Left ventricle myocardium superior (tissue), 1 donor: ENCODE measurements around the gene DUSP1. TPM values are rescaled to one million over a fixed set of nuclear protein-coding genes. Genes with fewer than 3 reads are reported as not detected.

Source experiments
- ATAC-seq: fragments of 200-7000 bp; cut with Tn5 transposase; one replicate; pipeline ENCODE4 v1.9.1; 2020; ENCODE audit warnings: mild to moderate bottlenecking, moderate library complexity
- DNase-seq: peaks from one replicate; pipeline ENCODE4 v3.0.0-alpha.2; 2020
- intact Hi-C: fragments of 100-400 bp; cut with micrococcal nuclease; formaldehyde crosslinking; loops from one replicate; pipeline ENCODE4 v1.11.0; 2022
- total RNA-seq: library from RNA; stranded (reverse); fragmentation: NEBNext Ultra II Directional; extraction: Animal tissue kit (Norgen Biotek cat#: 25700); gene quantifications from one replicate; pipeline ENCODE4 v1.2.1, GENCODE V29; 2021
- donor health status: DM: no; HTN: yes; CAD: no; lungs with severe emphysema.

Gene DUSP1
- total RNA-seq, 1 donor from 2014 or later: 98.9 TPM

GRCh38 chr5:172768573-172769341 lies 2.2 kb downstream of the DUSP1 start:
- intact Hi-C loops: no loop called here
- no peak for ATAC-seq
- peak; percentile 56 for DNase-seq

GRCh38 chr5:172768098-172768572 lies 2.9 kb downstream of the DUSP1 start:
- intact Hi-C loops: no loop called here
- DNase-seq: no peak

GRCh38 chr5:172766287-172767108 lies 4.5 kb downstream of the DUSP1 start:
- ATAC-seq (peak; percentile 53), DNase-seq (peak; percentile 80)
- intact Hi-C loops: no loop called here

More at GRCh38 chr5:172768098-172768572, 2.9 kb downstream of the DUSP1 start:
- ATAC-seq: no peak

- ATAC-seq: peak; percentile 1
- no peak for DNase-seq
- intact Hi-C loops: no loop called here
Observed at GRCh38 chr5:172765766-172766286, 5.2 kb downstream of the DUSP1 start.

- ATAC-seq (peak; percentile 70), DNase-seq (peak; percentile 94)
- intact Hi-C loops: no loop called here
Observed at GRCh38 chr5:172764861-172765765, 5.9 kb downstream of the DUSP1 start.

GRCh38 chr5:172763120-172763464 lies 7.9 kb downstream of the DUSP1 start:
- intact Hi-C loops: no loop called here
- DNase-seq (no peak), ATAC-seq (no peak)

GRCh38 chr5:172762214-172763119 lies 8.5 kb downstream of the DUSP1 start:
- intact Hi-C loops: no loop called here
- ATAC-seq: no peak
- DNase-seq: no peak

- DNase-seq (no peak), ATAC-seq (no peak)
- intact Hi-C loops: no loop called here
Observed at GRCh38 chr5:172760959-172761358, 10.0 kb downstream of the DUSP1 start.

- no peak for DNase-seq
- intact Hi-C loops: no loop called here
Observed at GRCh38 chr5:172760136-172760535, 10.9 kb downstream of the DUSP1 start.

GRCh38 chr5:172758834-172759149 lies 12.2 kb downstream of the DUSP1 start:
- DNase-seq (no peak), ATAC-seq (no peak)
- intact Hi-C loops: no loop called here

More at GRCh38 chr5:172760136-172760535, 10.9 kb downstream of the DUSP1 start:
- ATAC-seq: no peak

- intact Hi-C loops: no loop called here
- DNase-seq: no peak
Observed at GRCh38 chr5:172758077-172758833, 12.7 kb downstream of the DUSP1 start.

GRCh38 chr5:172757394-172758010 lies 13.5 kb downstream of the DUSP1 start:
- no peak for ATAC-seq

More at GRCh38 chr5:172758077-172758833, 12.7 kb downstream of the DUSP1 start:
- peak; percentile 71 for ATAC-seq

GRCh38 chr5:172756764-172757393 lies 14.1 kb downstream of the DUSP1 start:
- intact Hi-C loops: no loop called here
- no peak for DNase-seq
- ATAC-seq: no peak

More at GRCh38 chr5:172757394-172758010, 13.5 kb downstream of the DUSP1 start:
- intact Hi-C loops: no loop called here
- DNase-seq: no peak

GRCh38 chr5:172754596-172755356 lies 16.2 kb downstream of the DUSP1 start:
- DNase-seq: no peak
- intact Hi-C loops: no loop called here
- no peak for ATAC-seq

GRCh38 chr5:172753101-172753500 lies 17.9 kb downstream of the DUSP1 start:
- intact Hi-C loops: no loop called here
- ATAC-seq (no peak), DNase-seq (no peak)
